ENCODE results near the gene DENND1A.

- TF ChIP-seq POLR2A (IDR thresholded peaks at IDR 0.05) (no peak), POLR2AphosphoS5 (IDR thresholded peaks at IDR 0.05) (no peak), CTCF (IDR thresholded peaks at IDR 0.05) (no peak), EP300 (IDR thresholded peaks at IDR 0.05) (no peak)
Measured at GRCh38 chr9:123832176-123832575, 97.8 kb downstream of the DENND1A start.
